ENCODE measurements around the gene AFP. TPM values are rescaled to one million over a fixed set of nuclear protein-coding genes. Genes with fewer than 3 reads are reported as not detected.

Gene AFP
- total RNA-seq (not detected in 2 replicates), polyA plus RNA-seq (not detected in 2 replicates), polyA minus RNA-seq (not detected in 2 replicates)
- not detected for total RNA-seq (2013)

GRCh38 chr4:73435984-73436383 lies at the start of gene AFP:
Gene AFP (plus strand): TSS chr4:73436221. CDS start chr4:73436263, 42 bp downstream.
- H3K27me3 ChIP-seq (replicated peaks in 1 of 4; ENCODE audit: control extremely low read depth in 1 of 4, control insufficient read depth in 3 of 4, insufficient read depth in 4 of 4, low read length in 3 of 4) = peaks cover 0 to 4% (median 1%) of the 10 kb centered on the region in 4 experiments
- no CpG with 5 or more reads among the region's 1 CpG for WGBS (ENCODE audit: insufficient coverage)
- intact Hi-C loops (cut with micrococcal nuclease) = no loop called here
- H3K27ac ChIP-seq (ENCODE audit: low read length in 2 of 2) = no peak within 1 kb of the TSS
- no peaks in the 10 kb centered on the region for H3K9me3 Mint-ChIP-seq (ENCODE audit: insufficient read depth)
- H3K4me1 ChIP-seq (ENCODE audit: control insufficient read depth in 2 of 2, insufficient read depth in 2 of 2, low read length in 2 of 2) = no peaks in the 10 kb centered on the region
- ChIA-PET POLR2A (no interaction called here), CTCF (no interaction called here)
- no peaks in the 10 kb centered on the region for H4K20me1 ChIP-seq (ENCODE audit: control insufficient read depth, insufficient read depth, low read length, poor library complexity, severe bottlenecking)
- H3K4me2 ChIP-seq (replicated peaks; ENCODE audit: low read depth, low read length, poor library complexity, severe bottlenecking) = no peak within 1 kb of the TSS
- ATAC-seq (ENCODE audit: low read depth) = no peak
- H3K4me1 Mint-ChIP-seq = no peaks in the 10 kb centered on the region
- peaks cover 6% of the 10 kb centered on the region for H3K27me3 Mint-ChIP-seq
- no peak for TF ChIP-seq EZH2 (IDR thresholded peaks at IDR 0.05; ENCODE audit: borderline replicate concordance, insufficient read depth, low read depth, low read length, poor library complexity, severe bottlenecking)
- no peak for TF ChIP-seq CTCF (IDR thresholded peaks at IDR 0.05)
- H3K9me3 ChIP-seq (ENCODE audit: control extremely low read depth in 1 of 3, control insufficient read depth in 2 of 3, insufficient read depth in 1 of 3, low read length in 2 of 3) = no peaks in the 10 kb centered on the region
- DNase-seq = no peak
- no peak within 1 kb of the TSS for H3K4me3 Mint-ChIP-seq
- H3K27ac Mint-ChIP-seq = no peak within 1 kb of the TSS
- no peak within 1 kb of the TSS for H2AFZ ChIP-seq (ENCODE audit: insufficient read depth, low read depth, low read length, poor library complexity, severe bottlenecking)
- H3K79me2 ChIP-seq (ENCODE audit: control insufficient read depth, insufficient read depth, low read length) = no peaks in the 10 kb centered on the region
- H3K36me3 ChIP-seq (replicated peaks in 1 of 2; ENCODE audit: control extremely low read depth in 1 of 2, control insufficient read depth in 1 of 2, extremely low read depth in 1 of 2, insufficient read depth in 2 of 2, low read length in 1 of 2) = no peaks in the 10 kb centered on the region
- no peak within 1 kb of the TSS for H3K4me3 ChIP-seq (ENCODE audit: control extremely low read depth in 1 of 5, extremely low read depth in 1 of 5, insufficient read depth in 1 of 5, low read depth in 2 of 5, low read length in 4 of 5)
- no peak within 1 kb of the TSS for H3K9ac ChIP-seq (ENCODE audit: low read length)

- H3K27me3 ChIP-seq (replicated peaks in 1 of 4; ENCODE audit: control extremely low read depth in 1 of 4, control insufficient read depth in 3 of 4, insufficient read depth in 4 of 4, low read length in 3 of 4) = no peaks in the 10 kb centered on the region
- H3K79me2 ChIP-seq (ENCODE audit: control insufficient read depth, insufficient read depth, low read length) = no peaks in the 10 kb centered on the region
- peaks cover 4% of the 10 kb centered on the region for H3K9me3 Mint-ChIP-seq (ENCODE audit: insufficient read depth)
- no peaks in the 10 kb centered on the region for H4K20me1 ChIP-seq (ENCODE audit: control insufficient read depth, insufficient read depth, low read length, poor library complexity, severe bottlenecking)
- H3K4me3 Mint-ChIP-seq = no peak overlapping the region
- H3K4me3 ChIP-seq (ENCODE audit: control extremely low read depth in 1 of 5, extremely low read depth in 1 of 5, insufficient read depth in 1 of 5, low read depth in 2 of 5, low read length in 4 of 5) = no peak overlapping the region
- H3K9ac ChIP-seq (ENCODE audit: low read length) = no peak overlapping the region
- ATAC-seq (ENCODE audit: low read depth) (no peak), DNase-seq (no peak)
- no peaks in the 10 kb centered on the region for H3K4me1 Mint-ChIP-seq
- ChIA-PET POLR2A (no interaction called here), CTCF (no interaction called here)
- intact Hi-C loops (cut with micrococcal nuclease) = no loop called here
- peaks cover 0 to 1% (median 0%) of the 10 kb centered on the region in 3 donors for H3K9me3 ChIP-seq (ENCODE audit: control extremely low read depth in 1 of 3, control insufficient read depth in 2 of 3, insufficient read depth in 1 of 3, low read length in 2 of 3)
- no peak overlapping the region for H3K4me2 ChIP-seq (replicated peaks; ENCODE audit: low read depth, low read length, poor library complexity, severe bottlenecking)
- TF ChIP-seq EZH2 (IDR thresholded peaks at IDR 0.05; ENCODE audit: borderline replicate concordance, insufficient read depth, low read depth, low read length, poor library complexity, severe bottlenecking) = no peak
- TF ChIP-seq CTCF (IDR thresholded peaks at IDR 0.05) = no peak
- no peak overlapping the region for H3K27ac ChIP-seq (ENCODE audit: low read length in 2 of 2)
- no peaks in the 10 kb centered on the region for H3K4me1 ChIP-seq (ENCODE audit: control insufficient read depth in 2 of 2, insufficient read depth in 2 of 2, low read length in 2 of 2)
- no peak overlapping the region for H2AFZ ChIP-seq (ENCODE audit: insufficient read depth, low read depth, low read length, poor library complexity, severe bottlenecking)
- no peak overlapping the region for H3K27ac Mint-ChIP-seq
- no peaks in the 10 kb centered on the region for H3K36me3 ChIP-seq (replicated peaks in 1 of 2; ENCODE audit: control extremely low read depth in 1 of 2, control insufficient read depth in 1 of 2, extremely low read depth in 1 of 2, insufficient read depth in 2 of 2, low read length in 1 of 2)
- peaks cover 16% of the 10 kb centered on the region for H3K27me3 Mint-ChIP-seq
Observed at GRCh38 chr4:73387552-73387951, 48.5 kb upstream of the AFP start.
